Lung (tissue), 12 donors: Measurements from ENCODE around the gene MZB1. TPM values are rescaled to one million over a fixed set of nuclear protein-coding genes. Genes with fewer than 3 reads are reported as not detected.

Source experiments
- ATAC-seq: fragments of 200-7000 bp; cut with Tn5 transposase; one replicate; pipeline ENCODE4 v1.9.1; 2020; ENCODE audit warnings: moderate number of reproducible peaks; ENCODE audit not compliant: insufficient read depth, low FRiP score
- DNase-seq, 3 donors: peaks; one replicate each; pipeline ENCODE4 v3.0.0-alpha.2; 2013 to 2017
- H3K27ac ChIP-seq, 2 donors: one replicate each; pipeline ENCODE4 v1.5.1; 2013; ENCODE audit warnings: mild to moderate bottlenecking in 2 of 2, moderate library complexity in 2 of 2, control low read depth in 1 of 2, inconsistent platforms in 1 of 2, low read depth in 1 of 2, low read length in 1 of 2
- H3K27me3 ChIP-seq, 3 donors: one replicate each; pipeline ENCODE4 v1.5.1; 2013; ENCODE audit warnings: low read length in 2 of 3; ENCODE audit not compliant: control insufficient read depth in 3 of 3, insufficient read depth in 3 of 3
- H3K36me3 ChIP-seq, 4 donors: one replicate each; pipeline ENCODE4 v1.5.1; 2013; ENCODE audit warnings: low read length in 4 of 4, mild to moderate bottlenecking in 1 of 4, moderate library complexity in 1 of 4; ENCODE audit not compliant: control insufficient read depth in 4 of 4, insufficient read depth in 4 of 4
- H3K4me1 ChIP-seq, 5 donors: one replicate each; pipeline ENCODE4 v1.5.1; 2013; ENCODE audit warnings: low read length in 5 of 5, mild to moderate bottlenecking in 2 of 5, moderate library complexity in 1 of 5; ENCODE audit not compliant: control insufficient read depth in 5 of 5, insufficient read depth in 5 of 5
- H3K4me3 ChIP-seq: one replicate; pipeline ENCODE4 v1.5.1; 2013; ENCODE audit warnings: mild to moderate bottlenecking, control low read depth, moderate library complexity
- H3K9ac ChIP-seq, 2 donors: one replicate each; pipeline ENCODE4 v1.5.1; 2013; ENCODE audit warnings: low read length in 2 of 2, control low read depth in 1 of 2; ENCODE audit not compliant: insufficient read depth in 1 of 2
- H3K9me3 ChIP-seq, 4 donors: one replicate each; pipeline ENCODE4 v1.5.1; 2013; ENCODE audit warnings: low read length in 3 of 4, mild to moderate bottlenecking in 1 of 4, moderate library complexity in 1 of 4; ENCODE audit not compliant: control insufficient read depth in 4 of 4, insufficient read depth in 3 of 4
- WGBS, 2 donors: extraction: QIAGEN DNeasy Blood & Tissue Kit; methylation state at CpG; one replicate each; pipeline ENCODE4 v1.1.7; 2013; 5-methylcytosine and 5-hydroxymethylcytosine counted together
- polyA plus RNA-seq, 2 donors: library from polyadenylated mRNA; stranded (reverse); fragments of 200-250 nt; gene quantifications; one replicate each; pipeline ENCODE4 v1.2.1, GENCODE V29; 2013
- total RNA-seq, 2 donors: library from RNA; depleted of rRNA in 1 of 2; stranded (reverse); fragments of >200 nt in 1 of 2; gene quantifications; one replicate each; pipeline ENCODE4 v1.2.1, GENCODE V29; 2014 to 2021
- TF ChIP-seq, protein P1 (sequence below): IDR thresholded peaks from 2 replicates; pipeline ENCODE4 v1.5.1; 2012; ENCODE audit warnings: mild to moderate bottlenecking; ENCODE audit errors: control extremely low read depth, extremely low read depth
- donor health status: control.
- donor health status: control.
- donor health status: Bipolar disorder and iron deficiency.
- donor health status: healthy.
- donor health status: DM: yes; HTN: yes; CAD: no.

MZB1 gene
- total and polyA plus RNA-seq, 4 donors, result 2.5 to 14.8 (median 12.8) TPM

DNA sequence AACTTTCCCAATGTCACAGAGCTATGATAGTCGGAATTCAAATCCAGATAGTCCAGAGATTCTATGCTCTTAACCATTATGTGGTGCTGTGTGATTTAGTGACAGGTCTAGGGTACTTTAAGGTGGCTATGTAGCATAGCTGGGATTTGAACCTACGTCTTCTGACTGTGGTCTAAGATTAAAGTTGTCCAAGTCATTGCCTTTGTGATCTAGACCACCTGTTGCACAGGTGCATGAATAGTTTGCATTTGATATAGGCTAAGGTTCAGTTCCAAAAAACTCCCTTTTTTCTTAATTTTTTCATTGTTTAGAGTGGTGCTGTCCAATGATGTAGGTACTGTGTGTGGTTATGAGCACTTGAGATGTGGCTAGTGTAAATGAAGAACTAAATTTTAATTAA is 45.5 kb downstream of the MZB1 start:
- H3K27ac ChIP-seq, result no peak overlapping the region
- H3K4me3 ChIP-seq, result no peak overlapping the region
- H3K27me3 ChIP-seq, result no peaks in the 10 kb centered on the region
- peaks cover 0 to 9% (median 7%) of the 10 kb centered on the region in 4 donors for H3K36me3 ChIP-seq
- peaks cover 0 to 26% (median 4%) of the 10 kb centered on the region in 5 donors for H3K4me1 ChIP-seq
- no peak overlapping the region for H3K9ac ChIP-seq
- no peaks in the 10 kb centered on the region for H3K9me3 ChIP-seq
- TF ChIP-seq, protein P1, sequence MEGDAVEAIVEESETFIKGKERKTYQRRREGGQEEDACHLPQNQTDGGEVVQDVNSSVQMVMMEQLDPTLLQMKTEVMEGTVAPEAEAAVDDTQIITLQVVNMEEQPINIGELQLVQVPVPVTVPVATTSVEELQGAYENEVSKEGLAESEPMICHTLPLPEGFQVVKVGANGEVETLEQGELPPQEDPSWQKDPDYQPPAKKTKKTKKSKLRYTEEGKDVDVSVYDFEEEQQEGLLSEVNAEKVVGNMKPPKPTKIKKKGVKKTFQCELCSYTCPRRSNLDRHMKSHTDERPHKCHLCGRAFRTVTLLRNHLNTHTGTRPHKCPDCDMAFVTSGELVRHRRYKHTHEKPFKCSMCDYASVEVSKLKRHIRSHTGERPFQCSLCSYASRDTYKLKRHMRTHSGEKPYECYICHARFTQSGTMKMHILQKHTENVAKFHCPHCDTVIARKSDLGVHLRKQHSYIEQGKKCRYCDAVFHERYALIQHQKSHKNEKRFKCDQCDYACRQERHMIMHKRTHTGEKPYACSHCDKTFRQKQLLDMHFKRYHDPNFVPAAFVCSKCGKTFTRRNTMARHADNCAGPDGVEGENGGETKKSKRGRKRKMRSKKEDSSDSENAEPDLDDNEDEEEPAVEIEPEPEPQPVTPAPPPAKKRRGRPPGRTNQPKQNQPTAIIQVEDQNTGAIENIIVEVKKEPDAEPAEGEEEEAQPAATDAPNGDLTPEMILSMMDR, result no peak
- WGBS, 2 donors, result 57 to 89% methylated on average over 2 of the region's 2 CpGs
- DNase-seq, result no peak
- no peak for ATAC-seq

DNA sequence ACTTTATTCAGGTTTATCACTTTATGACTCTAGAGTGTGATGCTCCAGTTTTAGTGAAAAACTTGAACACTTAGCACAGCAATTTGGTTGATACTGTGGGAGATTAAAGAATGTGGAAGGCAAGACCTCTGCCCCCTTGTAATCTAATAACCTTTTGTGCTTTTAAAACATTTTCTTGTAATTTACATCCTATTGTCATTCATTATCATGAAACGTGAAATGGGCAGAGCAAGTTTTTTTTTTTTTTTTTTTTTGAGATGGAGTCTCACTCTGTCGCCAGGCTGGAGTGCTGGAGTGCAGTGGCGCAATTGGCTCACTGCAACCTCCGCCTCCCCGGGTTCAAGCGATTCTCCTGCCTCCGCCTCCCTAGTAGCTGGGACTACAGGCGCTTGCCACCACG is 46.2 kb downstream of the MZB1 start:
- H3K27me3 ChIP-seq, result no peaks in the 10 kb centered on the region
- 81 to 85% methylated on average over 9 of the region's 9 CpGs for WGBS, 2 donors
- TF ChIP-seq, protein P1, result no peak
- peaks cover 0 to 26% (median 4%) of the 10 kb centered on the region in 5 donors for H3K4me1 ChIP-seq
- H3K9me3 ChIP-seq, result no peaks in the 10 kb centered on the region
- no peak for DNase-seq
- no peak overlapping the region for H3K4me3 ChIP-seq
- no peak overlapping the region for H3K27ac ChIP-seq
- peak overlapping the region in 1 of 2 donors; percentile 99 for H3K9ac ChIP-seq
- no peak for ATAC-seq
- H3K36me3 ChIP-seq, result peaks cover 0 to 9% (median 7%) of the 10 kb centered on the region in 4 donors

DNA sequence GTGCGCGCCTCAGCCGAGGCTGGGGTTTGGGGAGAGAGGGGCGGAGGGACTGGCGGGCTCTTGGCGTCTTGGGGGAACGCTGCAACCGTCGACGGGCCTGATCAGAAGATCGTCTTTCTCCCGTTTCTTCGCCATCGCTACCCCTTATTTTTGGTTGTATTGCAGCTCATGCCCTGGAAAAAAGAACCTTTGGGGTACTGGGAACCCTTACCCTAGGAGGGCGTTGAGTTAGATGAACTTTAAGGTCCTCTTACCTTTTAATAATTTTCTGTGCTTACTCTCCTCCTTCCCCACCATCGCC is 47.3 kb downstream of the MZB1 start:
- 0% methylated on average over 16 of the region's 16 CpGs for WGBS, 2 donors
- Histone ChIP-seq H3K27ac (peak overlapping the region; percentile 96 to 100), H3K9ac (peak overlapping the region; percentile 99), H3K9me3 (no peaks in the 10 kb centered on the region), H3K4me3 (peak overlapping the region; percentile 96), H3K36me3 (peaks cover 0 to 9% (median 6%) of the 10 kb centered on the region in 4 donors), H3K27me3 (no peaks in the 10 kb centered on the region), H3K4me1 (peaks cover 0 to 26% (median 4%) of the 10 kb centered on the region in 5 donors)
- no peak for ATAC-seq
- TF ChIP-seq, protein P1, result no peak
- no peak for DNase-seq
